IMR-90 (cell line): ENCODE measurements around the gene TBC1D1. TPM values are rescaled to one million over a fixed set of nuclear protein-coding genes. Genes with fewer than 3 reads are reported as not detected.

Experiments
- ATAC-seq: fragments of 200-7000 bp; cut with Tn5 transposase; 2 replicates; pipeline ENCODE4 v1.9.1; 2020; ENCODE audit warnings: low read depth, mild to moderate bottlenecking, moderate library complexity
- BruUV-seq: library from RNA; stranded (reverse); fragments of 400-500 nt; replicated peaks from 2 replicates; lab custom pipeline; 2021; lab: Mats Ljungman, UMichigan
- CTCF ChIA-PET: fragments of 300-600 bp; formaldehyde crosslinking; extraction: SDS; loops from one replicate; lab custom pipeline; 2021; ENCODE audit warnings: antibody characterized with exemption; lab: Yijun Ruan, JAX
- POLR2A ChIA-PET: fragments of 300-600 bp; sonication (Branson Sonifier 250); formaldehyde crosslinking; loops from one replicate; lab custom pipeline; 2022; ENCODE audit warnings: antibody characterized with exemption; ENCODE audit not compliant: unreplicated experiment; lab: Charles Lee
- DNase-seq: peaks from one replicate; pipeline ENCODE4 v3.0.0; 2013
- H2AFZ ChIP-seq: replicated peaks from 2 replicates; pipeline ENCODE3; 2013; ENCODE audit warnings: low read length, mild to moderate bottlenecking; ENCODE audit not compliant: poor library complexity
- H2AK5ac ChIP-seq: 2 replicates; pipeline ENCODE4 v1.6.1; 2013; ENCODE audit warnings: low read depth, low read length, inconsistent platforms
- H2AK9ac ChIP-seq: replicated peaks from 2 replicates; pipeline ENCODE3; 2013; ENCODE audit warnings: mild to moderate bottlenecking, low read depth, low read length, moderate library complexity; ENCODE audit not compliant: poor library complexity
- H2BK120ac ChIP-seq: 2 replicates; pipeline ENCODE4 v1.6.1; 2013; ENCODE audit warnings: low read depth, low read length, inconsistent platforms
- H2BK15ac ChIP-seq: 3 replicates; pipeline ENCODE4 v1.6.1; 2013; ENCODE audit warnings: low read depth, low read length, inconsistent platforms
- H2BK20ac ChIP-seq: 2 replicates; pipeline ENCODE4 v1.6.1; 2013; ENCODE audit warnings: low read depth, mild to moderate bottlenecking, inconsistent platforms, low read length, moderate library complexity
- H2BK5ac ChIP-seq: 2 replicates; pipeline ENCODE4 v1.6.1; 2013; ENCODE audit warnings: mild to moderate bottlenecking, low read depth, low read length, inconsistent platforms; ENCODE audit not compliant: poor library complexity, severe bottlenecking
- H3K14ac ChIP-seq: replicated peaks from 2 replicates; pipeline ENCODE4 v1.6.1; 2013; ENCODE audit warnings: low read depth, low read length, inconsistent platforms
- H3K18ac ChIP-seq: 2 replicates; pipeline ENCODE4 v1.6.1; 2013; ENCODE audit warnings: low read depth, low read length, control low read depth
- H3K23ac ChIP-seq: 2 replicates; pipeline ENCODE4 v1.6.1; 2013; ENCODE audit warnings: low read depth, low read length, inconsistent platforms
- H3K27ac ChIP-seq: 2 replicates; pipeline ENCODE4 v1.5.1; 2013; ENCODE audit warnings: mild to moderate bottlenecking, control low read depth, low read length; ENCODE audit not compliant: insufficient read depth
- H3K27me3 ChIP-seq: 2 replicates; pipeline ENCODE4 v1.6.1; 2013; ENCODE audit warnings: low read length; ENCODE audit not compliant: control insufficient read depth, insufficient read depth
- H3K36me3 ChIP-seq: 2 replicates; pipeline ENCODE4 v1.6.1; 2013; ENCODE audit warnings: low read length, mixed read lengths; ENCODE audit not compliant: control insufficient read depth, insufficient read depth
- H3K4ac ChIP-seq: 2 replicates; pipeline ENCODE4 v1.6.1; 2013; ENCODE audit warnings: low read depth, low read length, inconsistent platforms
- H3K4me1 ChIP-seq: 2 replicates; pipeline ENCODE4 v1.6.1; 2013; ENCODE audit warnings: low read length, mixed read lengths; ENCODE audit not compliant: control insufficient read depth, insufficient read depth
- H3K4me2 ChIP-seq: 2 replicates; pipeline ENCODE4 v1.6.1; 2013; ENCODE audit warnings: low read depth, mild to moderate bottlenecking, control low read depth, low read length, moderate library complexity
- H3K4me3 ChIP-seq: 2 replicates; pipeline ENCODE4 v1.5.1; 2013; ENCODE audit warnings: low read depth, mild to moderate bottlenecking, control low read depth, low read length, moderate library complexity; ENCODE audit not compliant: insufficient read depth
- H3K56ac ChIP-seq: 2 replicates; pipeline ENCODE4 v1.6.1; 2013; ENCODE audit warnings: low read length, inconsistent platforms; ENCODE audit not compliant: insufficient read depth; ENCODE audit errors: extremely low read depth
- H3K79me1 ChIP-seq, 2 experiments: 2 replicates each; pipeline ENCODE4 v1.6.1; 2013; ENCODE audit warnings: low read length in 2 of 2, inconsistent platforms in 1 of 2, low read depth in 1 of 2
- H3K9ac ChIP-seq: 2 replicates; pipeline ENCODE4 v1.6.1; 2013; ENCODE audit warnings: low read depth, low read length, control low read depth
- H3K9me1 ChIP-seq: 2 replicates; pipeline ENCODE4 v1.6.1; 2013; ENCODE audit warnings: low read length, inconsistent platforms; ENCODE audit not compliant: insufficient read depth
- H3K9me3 ChIP-seq: 2 replicates; pipeline ENCODE4 v1.6.1; 2013; ENCODE audit warnings: low read length; ENCODE audit not compliant: control insufficient read depth, insufficient read depth
- H4K20me1 ChIP-seq: 2 replicates; pipeline ENCODE4 v1.6.1; 2013; ENCODE audit warnings: low read length, inconsistent platforms; ENCODE audit not compliant: insufficient read depth
- H4K5ac ChIP-seq: 2 replicates; pipeline ENCODE4 v1.6.1; 2013; ENCODE audit warnings: mild to moderate bottlenecking, low read depth, low read length, control low read depth
- H4K8ac ChIP-seq, 2 experiments: 2 replicates each; pipeline ENCODE4 v1.6.1; 2013; ENCODE audit warnings: low read depth in 2 of 2, low read length in 2 of 2, control low read depth in 1 of 2, inconsistent platforms in 1 of 2
- H4K91ac ChIP-seq: 2 replicates; pipeline ENCODE4 v1.6.1; 2013; ENCODE audit warnings: low read depth, low read length, inconsistent platforms; ENCODE audit not compliant: insufficient read depth
- MAZ ChIP-seq: IDR thresholded peaks from 2 replicates; pipeline ENCODE4 v1.6.1; 2012; ENCODE audit warnings: low read depth, mild to moderate bottlenecking, low read length, improper control_type of control experiment, moderate library complexity, borderline replicate concordance
- MXI1 ChIP-seq: IDR thresholded peaks from 2 replicates; pipeline ENCODE4 v1.6.1; 2012; ENCODE audit warnings: low read depth, mild to moderate bottlenecking, low read length, moderate library complexity, borderline replicate concordance
- NFE2L2 ChIP-seq: fragments of 150-350 bp; IDR thresholded peaks from 2 replicates; pipeline ENCODE4 v1.6.1; 2016; ENCODE audit warnings: low read depth, mild to moderate bottlenecking, low read length
- POLR2A ChIP-seq: IDR thresholded peaks from 2 replicates; pipeline ENCODE4 v1.6.1; 2012; ENCODE audit warnings: mild to moderate bottlenecking, low read depth, low read length
- RAD21 ChIP-seq: IDR thresholded peaks from 2 replicates; pipeline ENCODE4 v1.6.1; 2012; ENCODE audit warnings: low read length, improper control_type of control experiment
- RCOR1 ChIP-seq: IDR thresholded peaks from 2 replicates; pipeline ENCODE4 v1.6.1; 2012; ENCODE audit warnings: mild to moderate bottlenecking, low read length, improper control_type of control experiment; ENCODE audit not compliant: insufficient replicate concordance
- SMC3 ChIP-seq: fragments of 150-350 bp; IDR thresholded peaks from 2 replicates; pipeline ENCODE4 v1.6.1; 2016; ENCODE audit warnings: low read depth, mild to moderate bottlenecking, antibody characterized with exemption, low read length, moderate library complexity
- WGBS, 2 experiments: methylation state at CpG; one replicate each; pipeline versions ENCODE4 v1.1.5 to v1.1.7; 2013; ENCODE audit warnings: missing lambda C conversion rate in 2 of 2; ENCODE audit not compliant: insufficient read length in 1 of 2; ENCODE audit errors: extremely low coverage in 2 of 2; 5-methylcytosine and 5-hydroxymethylcytosine counted together
- dilution Hi-C: fragments of 300-500 bp; cut with HindIII; formaldehyde crosslinking; loops from one replicate; pipeline ENCODE4 v1.14.3; 2018; ENCODE audit warnings: low sequenced_read_pairs; ENCODE audit not compliant: unreplicated experiment
- in situ Hi-C: fragments of 300-500 bp; cut with MboI; formaldehyde crosslinking; loops from 3 replicates; pipeline ENCODE4 v1.14.3; 2019; ENCODE audit warnings: low sequenced_read_pairs, inconsistent platforms, mixed read lengths
- intact Hi-C: fragments of 100-400 bp; cut with micrococcal nuclease; formaldehyde crosslinking; loops from 2 replicates; pipeline ENCODE4 v1.10.0; 2022
- polyA plus RNA-seq, 3 experiments: library from polyadenylated mRNA; depleted of rRNA; stranded (reverse); fragments of >200 nt; gene quantifications; 2 replicates each; pipeline ENCODE4 v1.2.3, GENCODE V29; 2012; ENCODE audit warnings: low replicate concordance in 1 of 3
- total RNA-seq: library from RNA; depleted of rRNA; stranded (reverse); fragments of >200 nt; gene quantifications from 2 replicates; pipeline ENCODE4 v1.2.3, GENCODE V29; 2012

Gene TBC1D1
- total and polyA plus RNA-seq, 2 of the 4 experiments (the other 2 are of a cell fraction): 42.4 to 104 TPM

DNA sequence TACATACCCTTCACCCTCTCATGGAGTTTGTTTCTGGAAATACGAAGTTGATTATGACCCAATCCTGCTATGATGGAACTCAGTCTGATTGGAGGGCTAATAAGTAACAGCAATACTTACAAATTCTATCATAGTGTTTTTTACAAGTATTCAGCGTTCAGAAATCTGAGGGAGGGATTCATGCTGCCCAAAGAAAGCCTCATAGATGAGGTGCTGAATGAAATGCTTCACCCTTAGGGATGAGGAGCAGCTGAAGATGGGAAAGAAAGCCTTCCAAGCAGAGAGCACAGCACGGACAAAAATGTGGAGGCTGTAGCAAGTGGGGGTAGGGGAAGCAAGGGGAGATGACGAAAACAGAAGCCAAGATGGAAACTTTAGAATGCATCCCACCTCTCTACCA is 27.9 kb upstream of the TBC1D1 start:
- no peak overlapping the region for H3K4me2 ChIP-seq
- no peak overlapping the region for H2BK15ac ChIP-seq
- no peak overlapping the region for H2AK9ac ChIP-seq
- no peak overlapping the region for H3K18ac ChIP-seq
- peaks cover 2% of the 10 kb centered on the region for H3K36me3 ChIP-seq
- no peak overlapping the region for H2AFZ ChIP-seq
- no peak overlapping the region for H2AK5ac ChIP-seq
- H3K79me1 ChIP-seq: no peaks in the 10 kb centered on the region
- H3K27ac ChIP-seq: no peak overlapping the region
- H4K20me1 ChIP-seq: no peaks in the 10 kb centered on the region
- no peak overlapping the region for H3K9ac ChIP-seq
- H3K4me3 ChIP-seq: no peak overlapping the region
- H2BK120ac ChIP-seq: no peak overlapping the region
- ATAC-seq (no peak), DNase-seq (no peak)
- intact Hi-C loops: no loop called here
- no peak overlapping the region for H4K8ac ChIP-seq
- in situ Hi-C loops: no loop called here
- no peaks in the 10 kb centered on the region for H3K9me3 ChIP-seq
- no peak overlapping the region for H4K5ac ChIP-seq
- no peak for TF ChIP-seq SMC3
- TF ChIP-seq MXI1: no peak
- no peak for TF ChIP-seq MAZ
- no peak for TF ChIP-seq POLR2A
- no peak for TF ChIP-seq RCOR1
- TF ChIP-seq RAD21: no peak
- no peak for TF ChIP-seq NFE2L2
- no peak overlapping the region for H2BK20ac ChIP-seq
- no TSS peak for BruUV-seq
- H3K56ac ChIP-seq: no peak overlapping the region
- dilution Hi-C loops: no loop called here
- POLR2A ChIA-PET: no interaction called here
- no peaks in the 10 kb centered on the region for H3K27me3 ChIP-seq
- H2BK5ac ChIP-seq: no peak overlapping the region
- WGBS, 2 experiments: no CpG with 5 or more reads among the region's 4 CpGs
- no peak overlapping the region for H4K91ac ChIP-seq
- H3K4ac ChIP-seq: no peak overlapping the region
- H3K9me1 ChIP-seq: no peaks in the 10 kb centered on the region
- H3K14ac ChIP-seq: no peak overlapping the region
- no peaks in the 10 kb centered on the region for H3K4me1 ChIP-seq
- CTCF ChIA-PET: no interaction called here
- no peak overlapping the region for H3K23ac ChIP-seq
